Glutamatergic neuron (in vitro differentiated cells): Measurements from ENCODE around the gene TEX13C. TPM values are rescaled to one million over a fixed set of nuclear protein-coding genes. Genes with fewer than 3 reads are reported as not detected.

Experiments
- DNase-seq: peaks from one replicate; pipeline ENCODE4 v3.0.0; 2022
- H3K27ac Mint-ChIP-seq: one replicate; pipeline ENCODE4 v1.8.0; 2020; ENCODE audit warnings: mild to moderate bottlenecking, mixed read lengths, inconsistent platforms; ENCODE audit not compliant: unreplicated experiment
- H3K27me3 Mint-ChIP-seq: one replicate; pipeline ENCODE4 v1.8.0; 2020; ENCODE audit warnings: mild to moderate bottlenecking, moderate library complexity, mixed read lengths, inconsistent platforms; ENCODE audit not compliant: unreplicated experiment
- H3K36me3 Mint-ChIP-seq: one replicate; pipeline ENCODE4 v1.8.0; 2020; ENCODE audit warnings: mild to moderate bottlenecking, mixed read lengths, inconsistent platforms; ENCODE audit not compliant: unreplicated experiment
- H3K4me1 Mint-ChIP-seq: one replicate; pipeline ENCODE4 v1.8.0; 2020; ENCODE audit warnings: mild to moderate bottlenecking, low read depth, mixed read lengths, inconsistent platforms; ENCODE audit not compliant: unreplicated experiment
- H3K4me3 Mint-ChIP-seq: one replicate; pipeline ENCODE4 v1.8.0; 2020; ENCODE audit warnings: mild to moderate bottlenecking, mixed read lengths, inconsistent platforms; ENCODE audit not compliant: unreplicated experiment
- H3K9me3 Mint-ChIP-seq: one replicate; pipeline ENCODE4 v1.8.0; 2020; ENCODE audit warnings: mild to moderate bottlenecking, moderate library complexity, mixed read lengths, inconsistent platforms; ENCODE audit not compliant: unreplicated experiment
- long read RNA-seq: library from polyadenylated mRNA; unstranded; transcript quantifications from one replicate; pipeline ENCODE4 v2.0.0, GENCODE V29; 2020; ENCODE audit not compliant: unreplicated experiment
- total RNA-seq: library from RNA; stranded (reverse); fragmentation: NEBNext Ultra II Directional; extraction: Animal tissue kit (Norgen Biotek cat#: 25700); gene quantifications from one replicate; pipeline ENCODE4 v1.2.1, GENCODE V29; 2021; ENCODE audit not compliant: unreplicated experiment
- TF ChIP-seq, protein P1 (sequence below): fragments of 200-600 bp; sonication (generic); IDR thresholded peaks from one replicate; pipeline ENCODE4 v1.5.0; 2021; ENCODE audit not compliant: partially characterized antibody, unreplicated experiment

TEX13C gene
- not detected for total RNA-seq
- long read RNA-seq = 0 reads

DNA sequence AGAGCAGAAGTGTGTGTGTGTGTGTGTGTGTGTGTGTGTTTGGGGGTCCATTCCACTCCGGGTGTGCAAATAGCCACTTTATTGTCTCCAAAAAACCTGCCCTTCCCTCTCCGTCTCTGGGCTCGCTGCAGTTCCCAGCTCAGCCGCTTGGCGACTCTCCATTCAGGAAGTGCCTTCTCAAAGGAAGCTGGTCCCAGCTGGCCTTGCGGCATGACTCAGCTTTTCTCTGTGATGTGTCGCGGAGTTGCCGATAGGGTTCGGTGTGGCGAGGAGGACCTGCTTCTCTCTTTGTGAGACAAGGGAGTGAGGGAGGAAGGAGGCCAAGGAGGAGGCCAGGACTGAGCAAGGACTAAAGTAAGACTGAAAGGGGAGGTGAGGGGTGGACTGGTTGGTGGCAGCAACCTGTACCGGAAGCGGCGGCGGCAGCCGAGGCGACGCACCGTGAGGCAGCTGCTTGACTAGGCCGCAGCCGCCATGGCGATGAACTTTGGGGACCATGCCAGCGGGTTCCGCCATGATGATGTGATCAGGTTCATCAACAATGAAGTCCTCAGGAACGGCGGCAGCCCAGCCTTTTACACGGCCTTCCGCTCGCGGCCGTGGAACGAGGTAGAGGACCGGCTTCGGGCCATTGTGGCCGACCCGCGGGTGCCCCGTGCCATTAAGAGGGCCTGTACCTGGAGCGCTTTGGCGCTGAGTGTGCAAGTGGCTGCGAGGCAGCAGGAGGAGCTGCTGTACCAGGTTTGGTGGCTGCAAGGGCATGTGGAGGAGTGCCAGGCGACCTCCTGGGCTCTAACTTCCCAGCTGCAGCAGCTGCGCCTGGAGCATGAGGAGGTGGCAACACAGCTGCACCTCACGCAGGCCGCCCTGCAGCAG lies at the start of gene TEX13C:
TEX13C (plus strand) TSS at position 226 of the 876 bp plus-strand sequence; CDS start at position 475, 249 bp downstream.
- TF ChIP-seq, protein P1, sequence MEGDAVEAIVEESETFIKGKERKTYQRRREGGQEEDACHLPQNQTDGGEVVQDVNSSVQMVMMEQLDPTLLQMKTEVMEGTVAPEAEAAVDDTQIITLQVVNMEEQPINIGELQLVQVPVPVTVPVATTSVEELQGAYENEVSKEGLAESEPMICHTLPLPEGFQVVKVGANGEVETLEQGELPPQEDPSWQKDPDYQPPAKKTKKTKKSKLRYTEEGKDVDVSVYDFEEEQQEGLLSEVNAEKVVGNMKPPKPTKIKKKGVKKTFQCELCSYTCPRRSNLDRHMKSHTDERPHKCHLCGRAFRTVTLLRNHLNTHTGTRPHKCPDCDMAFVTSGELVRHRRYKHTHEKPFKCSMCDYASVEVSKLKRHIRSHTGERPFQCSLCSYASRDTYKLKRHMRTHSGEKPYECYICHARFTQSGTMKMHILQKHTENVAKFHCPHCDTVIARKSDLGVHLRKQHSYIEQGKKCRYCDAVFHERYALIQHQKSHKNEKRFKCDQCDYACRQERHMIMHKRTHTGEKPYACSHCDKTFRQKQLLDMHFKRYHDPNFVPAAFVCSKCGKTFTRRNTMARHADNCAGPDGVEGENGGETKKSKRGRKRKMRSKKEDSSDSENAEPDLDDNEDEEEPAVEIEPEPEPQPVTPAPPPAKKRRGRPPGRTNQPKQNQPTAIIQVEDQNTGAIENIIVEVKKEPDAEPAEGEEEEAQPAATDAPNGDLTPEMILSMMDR = no peak
- DNase-seq = no peak

DNA sequence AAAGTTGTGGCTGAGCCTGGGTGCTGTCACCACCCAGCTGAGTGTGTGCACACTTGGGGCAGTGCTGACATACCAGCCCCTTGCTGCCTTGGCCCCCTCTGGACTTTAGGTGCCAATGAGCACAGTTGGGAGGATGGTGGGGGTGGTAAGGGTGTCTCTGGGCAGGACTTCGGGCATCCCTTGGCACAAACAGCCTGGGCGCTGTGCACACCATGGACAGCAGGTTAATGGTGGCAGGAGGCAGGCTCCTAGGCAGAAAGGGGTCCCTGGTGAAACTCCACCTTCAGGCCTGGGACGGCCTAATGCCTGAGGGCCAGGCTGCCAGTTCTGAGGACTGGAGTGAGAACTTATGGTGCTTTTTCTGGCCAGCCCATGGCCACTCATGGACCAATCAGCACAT lies 32.4 kb upstream of the TEX13C start:
- Mint-ChIP-seq H3K27ac (no peak overlapping the region), H3K36me3 (no peaks in the 10 kb centered on the region), H3K9me3 (peaks cover 2% of the 10 kb centered on the region), H3K27me3 (no peaks in the 10 kb centered on the region), H3K4me1 (no peaks in the 10 kb centered on the region), H3K4me3 (no peak overlapping the region)
- DNase-seq = no peak
- TF ChIP-seq, protein P1 = no peak

More for the DNA sequence above, at the start of gene TEX13C:
- H3K36me3 Mint-ChIP-seq = no peaks in the 10 kb centered on the region
- H3K27me3 Mint-ChIP-seq = no peaks in the 10 kb centered on the region
- H3K27ac Mint-ChIP-seq = no peak within 1 kb of the TSS
- no peak within 1 kb of the TSS for H3K4me3 Mint-ChIP-seq
- H3K9me3 Mint-ChIP-seq = no peaks in the 10 kb centered on the region
- no peaks in the 10 kb centered on the region for H3K4me1 Mint-ChIP-seq

DNA sequence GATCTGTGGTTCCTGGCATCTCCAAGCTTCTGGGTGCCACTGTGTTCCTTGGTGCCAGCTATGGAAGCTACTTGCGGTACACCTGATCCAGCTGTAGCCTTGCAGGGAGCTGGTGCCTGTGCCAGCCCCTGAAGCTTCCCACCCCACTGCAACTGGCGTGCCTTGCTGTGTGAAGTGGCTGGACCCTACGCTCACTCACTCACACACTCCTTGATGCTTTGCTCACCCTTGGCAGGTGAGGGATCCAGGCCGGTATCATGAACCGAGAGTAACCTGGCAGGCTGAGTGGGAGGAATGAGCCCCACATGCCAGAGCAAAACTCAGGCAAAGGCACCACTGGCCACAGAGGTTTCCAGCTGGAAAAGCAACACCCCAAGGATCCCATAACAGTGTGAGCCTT lies 31.3 kb upstream of the TEX13C start:
- TF ChIP-seq, protein P1 = no peak
- Mint-ChIP-seq H3K27ac (no peak overlapping the region), H3K36me3 (no peaks in the 10 kb centered on the region), H3K4me1 (no peaks in the 10 kb centered on the region), H3K4me3 (no peak overlapping the region), H3K9me3 (peaks cover 2% of the 10 kb centered on the region), H3K27me3 (no peaks in the 10 kb centered on the region)
- DNase-seq = no peak

DNA sequence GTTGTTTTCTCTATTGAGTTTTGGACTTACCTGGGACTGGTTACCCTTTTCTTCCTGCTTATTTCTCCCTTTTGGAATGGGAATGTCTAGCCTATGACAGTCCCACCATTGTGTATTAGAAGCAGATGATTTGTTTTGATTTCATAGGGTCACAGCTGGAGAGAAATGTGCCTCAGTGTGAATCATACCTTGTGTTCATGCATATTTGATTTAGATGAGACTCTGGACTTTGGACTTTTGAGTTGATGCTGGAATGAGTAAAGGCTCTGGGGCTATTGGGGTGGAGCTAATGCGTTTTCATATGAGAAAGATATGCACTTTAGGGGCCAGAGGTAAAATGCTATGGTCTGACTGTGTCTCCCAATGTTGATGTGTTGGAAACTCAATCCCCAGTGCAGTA lies 30.5 kb upstream of the TEX13C start:
- no peak for DNase-seq
- Mint-ChIP-seq H3K4me3 (no peak overlapping the region), H3K27ac (no peak overlapping the region), H3K4me1 (no peaks in the 10 kb centered on the region), H3K36me3 (no peaks in the 10 kb centered on the region), H3K27me3 (no peaks in the 10 kb centered on the region), H3K9me3 (peaks cover 2% of the 10 kb centered on the region)
- TF ChIP-seq, protein P1 = no peak

DNA sequence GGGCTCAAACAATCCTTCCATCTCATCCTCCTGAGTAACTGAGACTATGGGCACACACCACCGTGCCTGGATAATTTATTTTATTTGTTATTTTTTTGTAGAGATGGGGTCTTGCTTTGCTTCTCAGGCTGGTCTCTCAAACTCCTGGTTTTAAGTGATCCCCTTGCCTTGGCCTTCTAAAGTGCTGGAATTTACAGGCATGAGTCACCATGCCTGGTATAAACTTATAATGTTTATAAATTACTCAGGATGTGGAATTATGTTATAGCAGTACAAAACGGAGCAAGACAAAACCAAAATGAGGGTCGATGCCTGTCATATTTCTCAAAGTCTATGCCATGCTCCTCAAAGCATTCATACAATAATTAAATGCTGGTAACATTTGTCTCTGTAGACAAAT lies 29.8 kb upstream of the TEX13C start:
- Mint-ChIP-seq H3K9me3 (peaks cover 2% of the 10 kb centered on the region), H3K27me3 (no peaks in the 10 kb centered on the region), H3K36me3 (no peaks in the 10 kb centered on the region), H3K4me3 (no peak overlapping the region), H3K27ac (no peak overlapping the region), H3K4me1 (no peaks in the 10 kb centered on the region)
- no peak for DNase-seq
- TF ChIP-seq, protein P1 = no peak
